HS-5 (cell line): Measurements from ENCODE around the gene NOX4.
A peak's percentile ranks its signal among the peaks of the same experiment; 100 is the strongest.
"Not testable (repeated sequence)": the region's sequence is repeated elsewhere in the genome, so short reads cannot be mapped to it uniquely, and the experiment has no call there.

Experiments
- DNase-seq: peaks from one replicate; pipeline ENCODE4 v3.0.0-alpha.2; 2012; ENCODE audit warnings: low read depth

NOX4 gene

GRCh38 chr11:89379976-89380771 lies 111.0 kb downstream of the NOX4 start:
- peak; percentile 40 for DNase-seq

GRCh38 chr11:89378986-89379385 lies 112.2 kb downstream of the NOX4 start:
- DNase-seq: not testable (repeated sequence)

- DNase-seq: not testable (repeated sequence)
These were observed 121.8 kb downstream of the NOX4 start for GRCh38 chr11:89369356-89369755.

GRCh38 chr11:89364856-89365255 lies 126.3 kb downstream of the NOX4 start:
- DNase-seq: not testable (repeated sequence)

GRCh38 chr11:89361734-89362133 lies 129.4 kb downstream of the NOX4 start:
- DNase-seq: no peak

GRCh38 chr11:89359208-89359607 lies 132.0 kb downstream of the NOX4 start:
- not testable (repeated sequence) for DNase-seq

- DNase-seq: no peak
These were observed 132.4 kb downstream of the NOX4 start for GRCh38 chr11:89358761-89359160.

GRCh38 chr11:89355646-89356045 lies 135.5 kb downstream of the NOX4 start:
- DNase-seq: no peak

GRCh38 chr11:89354513-89354912 lies 136.7 kb downstream of the NOX4 start:
- DNase-seq: not testable (repeated sequence)

GRCh38 chr11:89347071-89347470 lies 144.1 kb downstream of the NOX4 start:
- no peak for DNase-seq

GRCh38 chr11:89346601-89347000 lies 144.6 kb downstream of the NOX4 start:
- no peak for DNase-seq

GRCh38 chr11:89342880-89343572 lies 148.1 kb downstream of the NOX4 start:
- DNase-seq: not testable (repeated sequence)

- peak; percentile 11 for DNase-seq
These were observed 150.7 kb downstream of the NOX4 start for GRCh38 chr11:89340450-89340849.

- DNase-seq: not testable (repeated sequence)
These were observed 153.1 kb downstream of the NOX4 start for GRCh38 chr11:89338073-89338472.

- not testable (repeated sequence) for DNase-seq
These were observed 154.0 kb downstream of the NOX4 start for GRCh38 chr11:89337100-89337650.

GRCh38 chr11:89333704-89334103 lies 157.5 kb downstream of the NOX4 start:
- DNase-seq: not testable (repeated sequence)

GRCh38 chr11:89331940-89332339 lies 159.2 kb downstream of the NOX4 start:
- not testable (repeated sequence) for DNase-seq

- no peak for DNase-seq
These were observed 163.3 kb downstream of the NOX4 start for GRCh38 chr11:89327885-89328284.

GRCh38 chr11:89321401-89321800 lies 169.8 kb downstream of the NOX4 start:
- no peak for DNase-seq

GRCh38 chr11:89310607-89311006 lies 180.6 kb downstream of the NOX4 start:
- not testable (repeated sequence) for DNase-seq

GRCh38 chr11:89309321-89309985 lies 181.7 kb downstream of the NOX4 start:
- DNase-seq: not testable (repeated sequence)

- DNase-seq: not testable (repeated sequence)
These were observed 182.9 kb downstream of the NOX4 start for GRCh38 chr11:89308272-89308671.
